PC-3 (cell line): ENCODE results near the gene CTTNBP2.

Source experiments
- CTCF ChIP-seq: fragments of 300-600 bp; sonication (generic); conservative IDR thresholded peaks from 2 replicates; pipeline ENCODE4 v1.5.1; 2017; ENCODE audit warnings: antibody characterized with exemption, low read depth, mild to moderate bottlenecking, low read length
- EZH2phosphoT487 ChIP-seq: fragments of 300-600 bp; sonication (generic); IDR thresholded peaks from 2 replicates; pipeline ENCODE4 v1.6.1; 2018; ENCODE audit warnings: mild to moderate bottlenecking, antibody characterized with exemption, low read length, borderline replicate concordance

DNA sequence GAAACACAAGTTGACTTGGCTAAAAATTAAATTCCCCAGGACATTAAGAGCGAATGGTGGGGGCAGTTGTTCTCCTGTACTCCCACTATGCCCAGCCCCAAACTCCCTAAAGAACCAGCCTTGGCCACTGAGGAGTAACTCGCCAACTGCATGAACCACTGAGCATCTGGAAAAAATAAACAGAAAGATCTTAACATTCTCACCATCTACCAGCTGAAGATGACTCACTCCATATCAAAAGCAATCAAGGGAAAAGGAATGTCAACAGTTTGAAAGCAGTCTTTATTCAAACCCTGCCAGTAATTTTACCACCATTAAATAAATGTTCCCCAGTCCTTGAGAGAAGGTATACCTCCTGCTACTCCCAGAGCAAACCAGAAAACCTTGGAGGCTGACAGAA is 45.4 kb downstream of the CTTNBP2 start:
- no peak for TF ChIP-seq CTCF
- no peak for TF ChIP-seq EZH2phosphoT487
